SU-DHL-6 (cell line): ENCODE measurements around the gene ARHGAP30.
A peak's percentile ranks its signal among the peaks of the same experiment; 100 is the strongest.

Experiments used
- H2AFZ ChIP-seq: fragments of 200-600 bp; sonication (generic); 2 replicates; pipeline ENCODE4 v1.6.1; 2014; ENCODE audit warnings: low read depth, mild to moderate bottlenecking, moderate library complexity, mixed read lengths, antibody characterized with exemption, low read length; ENCODE audit not compliant: severe bottlenecking
- H3F3A ChIP-seq: fragments of 200-600 bp; shearing (Covaris generic); 2 replicates; pipeline ENCODE4 v1.6.0; 2016; ENCODE audit warnings: antibody characterized with exemption, mild to moderate bottlenecking; ENCODE audit not compliant: insufficient read depth
- H3K27ac ChIP-seq: fragments of 200-600 bp; sonication (generic); 2 replicates; pipeline ENCODE4 v1.5.1; 2016; ENCODE audit warnings: low read depth, mild to moderate bottlenecking, low read length, moderate library complexity, mixed read lengths
- H3K27me3 ChIP-seq: fragments of 200-600 bp; sonication (generic), shearing (Covaris generic); 2 replicates; pipeline ENCODE4 v1.6.0; 2014; ENCODE audit warnings: mild to moderate bottlenecking, low read length
- H3K36me3 ChIP-seq: fragments of 200-600 bp; sonication (generic); 2 replicates; pipeline ENCODE4 v1.6.1; 2014; ENCODE audit warnings: mild to moderate bottlenecking, low read length, mixed read lengths
- H3K4me2 ChIP-seq: fragments of 300-600, 200-600 bp; shearing (Covaris generic), sonication (generic); 2 replicates; pipeline ENCODE4 v1.6.0; 2014; ENCODE audit warnings: low read length, low read depth, mild to moderate bottlenecking; ENCODE audit not compliant: poor library complexity, severe bottlenecking
- H3K4me3 ChIP-seq: fragments of 200-600 bp; sonication (generic); 2 replicates; pipeline ENCODE4 v1.5.1; 2014; ENCODE audit warnings: antibody characterized with exemption, low read length, mild to moderate bottlenecking, mixed read lengths; ENCODE audit not compliant: insufficient read depth, poor library complexity, severe bottlenecking
- H3K79me2 ChIP-seq: fragments of 200-600 bp; sonication (generic); 2 replicates; pipeline ENCODE4 v1.6.1; 2014; ENCODE audit warnings: mild to moderate bottlenecking, low read length, moderate library complexity; ENCODE audit not compliant: insufficient read depth
- H3K9ac ChIP-seq: fragments of 200-600 bp; sonication (generic); 2 replicates; pipeline ENCODE4 v1.7.0; 2014; ENCODE audit warnings: mild to moderate bottlenecking, low read length
- H3K9me2 ChIP-seq: fragments of 200-600 bp; sonication (generic); replicated peaks from 2 replicates; pipeline ENCODE4 v1.6.1; 2014; ENCODE audit warnings: low read length; ENCODE audit not compliant: insufficient read depth
- H3K9me3 ChIP-seq: fragments of 200-600 bp; sonication (generic); 2 replicates; pipeline ENCODE4 v1.6.1; 2014; ENCODE audit warnings: low read length, mixed read lengths; ENCODE audit not compliant: insufficient read depth
- H4K20me1 ChIP-seq: fragments of 200-600 bp; sonication (generic); 2 replicates; pipeline ENCODE4 v1.6.1; 2014; ENCODE audit warnings: low read depth, mild to moderate bottlenecking, antibody characterized with exemption, low read length, moderate library complexity, mixed read lengths
- CTCF ChIP-seq: fragments of 200-600 bp; sonication (generic); IDR thresholded peaks from one replicate; pipeline ENCODE4 v1.5.1; 2017; ENCODE audit warnings: antibody characterized with exemption, mild to moderate bottlenecking, low read length, moderate library complexity; ENCODE audit not compliant: insufficient read depth, poor library complexity, severe bottlenecking
- EZH2phosphoT487 ChIP-seq: fragments of 200-600 bp; sonication (generic), shearing (Covaris generic); conservative IDR thresholded peaks from 2 replicates; pipeline ENCODE4 v1.6.1; 2018; ENCODE audit warnings: mild to moderate bottlenecking, antibody characterized with exemption, low read length, moderate library complexity, mixed read lengths

Gene ARHGAP30

GRCh38 chr1:161048949-161049722, 20.6 kb downstream of the ARHGAP30 start:
- Histone ChIP-seq H3F3A (peaks cover 32% of the 10 kb centered on the region), H3K4me3 (no peak overlapping the region), H3K27me3 (no peaks in the 10 kb centered on the region), H3K36me3 (no peaks in the 10 kb centered on the region; the same call in 1 of the 2 replicates), H2AFZ (no peak overlapping the region), H3K4me2 (no peak overlapping the region), H3K9me3 (no peaks in the 10 kb centered on the region), H3K9ac (no peak overlapping the region), H3K27ac (no peak overlapping the region), H3K79me2 (peaks cover 8% of the 10 kb centered on the region), H3K9me2 (no peaks in the 10 kb centered on the region), H4K20me1 (no peaks in the 10 kb centered on the region)
- no peak for TF ChIP-seq EZH2phosphoT487
- TF ChIP-seq CTCF = no peak

- no peak overlapping the region for H2AFZ ChIP-seq
- no peak overlapping the region for H3K4me2 ChIP-seq
- H3K36me3 ChIP-seq = no peaks in the 10 kb centered on the region; the same call in 1 of the 2 replicates
- no peaks in the 10 kb centered on the region for H4K20me1 ChIP-seq
- H3F3A ChIP-seq = peaks cover 33% of the 10 kb centered on the region
- TF ChIP-seq EZH2phosphoT487 = no peak
- TF ChIP-seq CTCF = no peak
- no peaks in the 10 kb centered on the region for H3K9me2 ChIP-seq
- no peaks in the 10 kb centered on the region for H3K27me3 ChIP-seq
- H3K79me2 ChIP-seq = peaks cover 9% of the 10 kb centered on the region
- H3K4me3 ChIP-seq = no peak overlapping the region
- H3K27ac ChIP-seq = peak overlapping the region; percentile 89
- H3K9me3 ChIP-seq = no peaks in the 10 kb centered on the region
- H3K9ac ChIP-seq = no peak overlapping the region
Measured at GRCh38 chr1:161047436-161048420, 22.0 kb downstream of the ARHGAP30 start.

- Histone ChIP-seq H3F3A (peaks cover 33% of the 10 kb centered on the region), H3K9ac (peak overlapping the region; percentile 87), H3K9me2 (no peaks in the 10 kb centered on the region), H4K20me1 (no peaks in the 10 kb centered on the region), H3K36me3 (no peaks in the 10 kb centered on the region; the same call in 1 of the 2 replicates), H3K4me2 (peak overlapping the region; percentile 88), H3K79me2 (peaks cover 9% of the 10 kb centered on the region), H3K9me3 (no peaks in the 10 kb centered on the region), H3K4me3 (peak overlapping the region; percentile 81), H3K27me3 (no peaks in the 10 kb centered on the region), H3K27ac (peak overlapping the region; percentile 89), H2AFZ (no peak overlapping the region)
- TF ChIP-seq CTCF = no peak
- TF ChIP-seq EZH2phosphoT487 = no peak
Measured at GRCh38 chr1:161046605-161047228, 23.0 kb downstream of the ARHGAP30 start.
